Measurements from ENCODE around the gene DDX23.

GRCh38 chr12:48817873-48818830 lies 33.8 kb downstream of the DDX23 start, which contains the start of gene CACNB3:
- TF ChIP-seq CTCF (IDR thresholded peaks at IDR 0.05; ENCODE audit: low read depth, low read length) (no peak), POLR2A (IDR thresholded peaks at IDR 0.05; ENCODE audit: extremely low read depth, insufficient read length) (no peak), MAX (IDR thresholded peaks at IDR 0.05; ENCODE audit: low read depth, low read length) (no peak)

Measured in NB4 (cell line).